EL (cell line): ENCODE results near the gene SPDYE17.
"Not testable (repeated sequence)": the region's sequence is repeated elsewhere in the genome, so short reads cannot be mapped to it uniquely, and the experiment has no call there.

Experiments used
- DNase-seq: peaks from one replicate; pipeline ENCODE4 v3.0.0-alpha.2; 2016

SPDYE17 gene

GRCh38 chr7:76998285-76998589 is 33.9 kb downstream of the SPDYE17 start:
- DNase-seq: no peak

GRCh38 chr7:76997381-76998284 is 34.5 kb downstream of the SPDYE17 start:
- no peak for DNase-seq

- not testable (repeated sequence) for DNase-seq
Observed at GRCh38 chr7:76996932-76997331, 35.2 kb downstream of the SPDYE17 start.

GRCh38 chr7:76994286-76994685 is 37.9 kb downstream of the SPDYE17 start:
- not testable (repeated sequence) for DNase-seq

- DNase-seq: not testable (repeated sequence)
Observed at GRCh38 chr7:76993831-76994230, 38.3 kb downstream of the SPDYE17 start.

- DNase-seq: not testable (repeated sequence)
Observed at GRCh38 chr7:76992871-76993270, 39.3 kb downstream of the SPDYE17 start.

GRCh38 chr7:76992204-76992603 is 40.0 kb downstream of the SPDYE17 start:
- DNase-seq: not testable (repeated sequence)

GRCh38 chr7:76990202-76990601 is 42.0 kb downstream of the SPDYE17 start:
- not testable (repeated sequence) for DNase-seq

GRCh38 chr7:76985924-76986717 is 46.0 kb downstream of the SPDYE17 start:
- not testable (repeated sequence) for DNase-seq

GRCh38 chr7:76984784-76985136 is 47.4 kb downstream of the SPDYE17 start:
- DNase-seq: not testable (repeated sequence)

GRCh38 chr7:76983937-76984783 is 48.0 kb downstream of the SPDYE17 start:
- DNase-seq: not testable (repeated sequence)

- DNase-seq: not testable (repeated sequence)
Observed at GRCh38 chr7:76983333-76983732, 48.8 kb downstream of the SPDYE17 start.

- DNase-seq: not testable (repeated sequence)
Observed at GRCh38 chr7:76982501-76982900, 49.7 kb downstream of the SPDYE17 start.

GRCh38 chr7:76981187-76981970 is 50.8 kb downstream of the SPDYE17 start:
- DNase-seq: not testable (repeated sequence)

GRCh38 chr7:76980576-76980975 is 51.6 kb downstream of the SPDYE17 start:
- DNase-seq: not testable (repeated sequence)

GRCh38 chr7:76977761-76978367 is 54.3 kb downstream of the SPDYE17 start:
- not testable (repeated sequence) for DNase-seq

GRCh38 chr7:76974793-76975579 is 57.2 kb downstream of the SPDYE17 start:
- not testable (repeated sequence) for DNase-seq

GRCh38 chr7:76974336-76974735 is 57.8 kb downstream of the SPDYE17 start:
- DNase-seq: not testable (repeated sequence)

- not testable (repeated sequence) for DNase-seq
Observed at GRCh38 chr7:76972391-76972790, 59.8 kb downstream of the SPDYE17 start.
